CD4-positive, alpha-beta T cell treated with Interleukin-15 for 1 hour (primary cell): Measurements from ENCODE around the gene CDYL2.
"Not testable (repeated sequence)": the region's sequence is repeated elsewhere in the genome, so short reads cannot be mapped to it uniquely, and the experiment has no call there.

Experiments used
- DNase-seq: peaks from one replicate; pipeline ENCODE4 v3.0.0-alpha.2; 2020

The CDYL2 gene

DNA sequence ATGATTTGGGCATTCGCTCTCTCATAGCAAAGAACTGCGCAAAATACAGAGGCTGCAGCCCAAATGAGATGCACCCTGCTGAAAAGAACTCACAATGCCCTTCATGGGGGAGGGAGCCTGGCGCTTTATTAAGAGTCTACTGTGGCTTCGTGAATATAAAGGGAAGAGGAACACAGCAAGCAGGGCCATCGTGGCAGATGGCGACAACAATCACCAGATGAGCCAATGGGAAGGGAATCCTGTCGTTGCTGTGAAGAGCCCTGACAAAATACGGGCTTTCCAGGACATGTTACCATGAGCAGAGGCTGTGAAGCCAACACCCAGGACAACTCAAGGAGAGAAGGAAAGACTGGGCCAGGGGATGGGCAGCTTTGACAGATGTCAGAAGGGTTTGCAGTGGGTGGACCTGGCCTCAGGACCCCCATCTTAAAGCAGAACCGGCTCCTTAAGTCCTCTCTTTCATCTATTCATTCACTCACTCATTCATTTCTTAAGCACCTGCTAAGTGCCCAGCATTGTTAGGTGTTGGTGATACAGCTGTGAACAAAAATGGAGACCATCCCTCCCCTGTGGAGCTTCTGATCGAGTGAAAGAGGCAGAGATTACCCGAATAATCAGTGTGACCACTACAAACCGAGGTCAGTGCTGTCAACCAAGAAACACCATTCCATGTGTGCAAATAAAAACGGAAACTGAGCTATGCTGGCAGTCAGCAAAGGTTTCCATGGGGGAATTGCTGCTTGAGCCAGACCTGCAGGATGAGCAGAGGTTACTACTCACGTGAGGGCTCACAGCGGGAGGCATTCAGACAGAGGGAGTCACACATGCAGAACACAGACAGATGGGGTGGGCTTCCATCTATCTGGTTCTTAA lies 137.8 kb downstream of the CDYL2 start:
- DNase-seq, result no peak

DNA sequence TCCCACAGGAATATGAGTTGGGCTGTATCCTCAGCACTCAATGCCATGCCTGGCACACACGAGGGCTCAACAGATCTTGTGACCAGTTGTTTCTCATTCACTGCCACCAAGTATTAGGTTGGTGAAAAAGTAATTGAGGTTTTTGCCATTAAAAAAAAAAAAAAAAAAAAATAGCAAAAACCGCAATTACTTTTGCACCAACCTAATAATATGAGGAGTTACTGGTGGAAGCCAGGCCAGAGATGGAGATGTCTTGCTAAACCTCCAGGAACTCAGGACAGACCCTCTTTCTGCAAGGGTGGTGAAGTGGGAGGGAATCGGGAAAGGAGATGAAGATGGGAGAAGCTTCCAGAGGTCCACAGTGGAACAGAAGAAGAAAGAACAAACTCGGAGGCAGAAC lies 139.0 kb downstream of the CDYL2 start:
- no peak for DNase-seq

DNA sequence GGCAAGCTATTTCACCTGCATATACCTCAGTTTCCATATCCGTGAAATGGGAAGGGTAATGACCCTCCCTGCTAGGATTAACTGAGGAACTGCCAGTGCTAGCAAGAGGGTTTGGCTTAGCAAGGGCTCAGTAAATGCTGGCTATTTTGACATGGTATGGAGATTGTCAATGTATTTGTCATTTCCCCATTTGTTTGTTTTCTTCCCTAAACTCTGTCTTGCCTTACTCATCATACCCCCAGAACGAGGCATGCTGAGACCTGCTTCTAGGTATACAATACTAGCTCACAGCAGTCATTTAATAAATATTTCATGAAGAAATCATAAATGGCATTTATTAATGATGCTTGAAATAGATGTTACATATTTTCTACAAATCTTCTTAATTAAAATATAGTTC lies 139.6 kb downstream of the CDYL2 start:
- no peak for DNase-seq

DNA sequence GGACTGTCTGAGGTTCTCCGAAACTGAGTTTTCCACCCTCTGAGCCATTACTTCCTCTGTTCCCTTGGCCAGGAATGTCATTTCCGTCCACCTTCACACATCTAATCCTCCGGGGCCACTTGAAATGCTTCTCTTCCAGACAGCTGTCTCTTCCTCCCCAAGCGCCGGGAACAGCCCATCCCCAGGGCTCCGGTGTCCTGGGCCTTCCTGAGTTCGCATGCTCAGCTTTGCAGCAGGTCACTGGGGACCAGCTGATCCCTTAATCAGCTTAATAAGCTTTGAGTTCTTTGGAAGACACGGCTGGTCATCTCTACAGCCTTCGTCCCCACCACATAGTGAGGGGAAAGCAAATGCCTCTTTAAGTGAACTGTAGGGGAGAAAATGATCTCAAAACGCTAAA lies 140.2 kb downstream of the CDYL2 start:
- DNase-seq, result no peak

DNA sequence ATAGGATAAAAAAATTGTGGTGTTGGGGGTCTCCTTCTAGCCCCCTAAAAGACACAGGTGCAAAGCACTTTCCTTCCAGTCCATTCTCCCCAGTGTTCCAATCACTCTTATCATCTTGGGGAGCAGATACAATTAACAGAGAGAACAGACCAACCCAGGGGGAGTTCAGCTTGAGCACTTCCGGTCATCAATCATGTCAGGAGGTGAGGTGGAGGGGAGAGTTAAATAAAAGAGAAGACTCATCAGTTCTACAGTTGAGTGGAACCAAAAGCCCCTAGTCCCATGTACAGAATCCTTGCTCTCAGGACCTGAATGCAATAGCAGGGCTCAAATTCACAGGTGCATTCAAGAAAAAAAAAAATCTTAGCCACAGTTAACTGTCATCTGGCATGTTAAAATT lies 141.3 kb downstream of the CDYL2 start:
- DNase-seq, result no peak

DNA sequence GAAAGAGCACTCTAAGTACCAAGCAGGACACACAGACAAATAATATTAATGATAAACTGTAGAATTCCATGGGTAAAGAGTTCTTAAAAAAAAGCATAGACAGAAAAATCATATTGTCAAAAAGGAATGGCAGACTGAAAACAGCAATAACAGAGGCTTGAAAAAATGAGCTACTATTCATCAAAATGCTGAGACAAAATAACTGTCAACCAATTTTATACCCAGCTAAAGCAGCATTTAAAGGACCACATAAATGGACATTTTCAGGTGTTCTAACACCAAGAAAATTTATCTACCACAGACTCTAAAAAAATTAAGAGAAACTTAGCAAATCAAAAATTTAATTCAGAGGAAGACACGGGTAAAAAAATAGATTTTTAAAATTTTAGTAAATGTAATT lies 144.5 kb downstream of the CDYL2 start:
- no peak for DNase-seq

DNA sequence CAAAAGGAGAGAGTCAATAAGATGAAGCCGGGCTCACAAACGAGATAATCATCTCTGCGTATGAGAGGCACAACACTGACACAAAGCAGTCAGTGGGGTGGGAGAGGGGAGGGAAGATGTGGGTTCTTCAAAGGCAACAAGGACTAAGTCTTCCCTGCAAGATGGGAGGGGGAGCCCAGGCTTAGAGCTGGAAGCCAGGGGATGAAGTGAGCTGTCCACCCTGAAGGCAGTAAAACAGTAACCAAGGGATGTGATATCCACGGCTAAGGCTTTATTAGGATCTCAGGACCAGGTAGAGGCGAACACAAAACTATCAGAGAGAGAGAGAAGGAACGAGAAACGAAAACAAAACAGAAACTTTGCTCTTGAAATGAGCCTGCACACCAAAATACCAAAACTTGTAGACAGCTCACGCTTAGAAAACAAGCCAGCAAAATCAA lies 147.7 kb downstream of the CDYL2 start:
- no peak for DNase-seq

DNA sequence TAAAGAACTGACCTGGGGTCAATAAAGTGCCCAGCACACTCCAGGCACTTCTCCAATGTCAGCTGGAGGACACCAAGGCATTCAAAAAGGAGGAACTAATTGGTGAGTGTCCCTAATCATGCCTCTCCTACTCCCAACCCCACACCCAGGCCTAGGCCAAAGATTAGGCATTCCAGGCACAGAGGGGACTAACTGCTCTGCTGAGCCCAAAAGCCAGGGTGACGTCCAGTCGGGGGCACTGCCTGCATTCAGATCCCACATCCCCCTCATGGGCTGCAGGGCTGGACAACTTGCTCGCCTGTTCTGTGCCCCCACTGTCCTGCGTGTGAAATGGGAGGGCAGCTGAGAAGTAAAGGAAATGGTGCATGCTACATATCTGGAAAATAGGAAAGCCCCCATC lies 148.2 kb downstream of the CDYL2 start:
- DNase-seq, result no peak

DNA sequence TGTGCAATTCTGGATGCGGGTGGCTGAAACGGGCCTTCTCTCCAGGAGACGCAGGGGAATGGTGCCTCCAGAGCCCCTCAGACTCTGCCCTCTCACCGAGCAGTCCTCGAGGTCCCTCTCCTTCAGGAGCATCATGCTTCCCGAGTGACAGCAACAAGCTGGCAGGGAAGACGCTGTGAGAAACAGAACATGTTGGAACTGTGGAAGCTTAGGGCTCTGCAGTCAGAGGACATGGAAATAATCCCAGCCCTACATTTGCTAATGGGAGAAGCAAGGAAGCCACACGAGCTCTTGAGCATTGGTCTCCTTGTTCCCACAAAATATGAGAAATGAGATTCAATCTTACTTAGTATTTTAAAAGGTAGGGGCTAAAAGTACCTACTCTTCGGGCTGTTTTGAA lies 148.6 kb downstream of the CDYL2 start:
- no peak for DNase-seq

DNA sequence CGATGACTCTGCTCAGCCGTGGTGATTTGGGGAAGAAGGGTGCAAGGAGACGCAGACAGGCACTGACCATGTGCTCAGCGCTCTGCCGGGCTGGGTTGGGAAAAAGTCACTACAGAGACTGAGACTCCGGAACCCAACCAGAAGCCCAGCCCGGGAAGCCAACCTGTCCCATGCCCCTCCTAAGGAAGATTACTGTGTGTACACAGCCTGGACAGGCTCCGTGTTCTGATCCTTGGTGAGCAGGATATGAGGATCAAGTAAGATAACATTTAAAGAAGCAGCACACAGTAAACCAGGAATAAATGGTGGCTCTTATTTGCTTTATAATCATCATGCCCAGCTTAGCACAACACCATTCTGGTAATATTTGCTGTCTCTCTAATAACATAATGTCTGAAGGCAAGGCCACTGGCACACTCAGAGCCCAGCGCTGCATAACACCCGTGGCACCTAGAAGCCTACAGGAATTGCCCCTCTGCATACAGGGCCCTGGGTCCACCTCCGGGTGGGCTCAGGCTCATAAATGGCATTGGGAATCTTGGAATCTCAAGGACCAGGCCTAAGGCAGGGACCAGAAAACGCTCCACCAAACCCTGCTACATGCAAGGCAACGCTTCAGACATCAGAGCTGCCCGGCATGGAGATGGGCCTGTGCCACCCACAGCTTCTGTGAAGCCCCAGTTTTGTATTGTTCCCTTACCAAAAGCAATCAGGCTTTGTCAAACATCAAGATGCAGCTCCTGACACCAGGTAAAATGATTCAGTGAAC lies 150.1 kb downstream of the CDYL2 start:
- no peak for DNase-seq

DNA sequence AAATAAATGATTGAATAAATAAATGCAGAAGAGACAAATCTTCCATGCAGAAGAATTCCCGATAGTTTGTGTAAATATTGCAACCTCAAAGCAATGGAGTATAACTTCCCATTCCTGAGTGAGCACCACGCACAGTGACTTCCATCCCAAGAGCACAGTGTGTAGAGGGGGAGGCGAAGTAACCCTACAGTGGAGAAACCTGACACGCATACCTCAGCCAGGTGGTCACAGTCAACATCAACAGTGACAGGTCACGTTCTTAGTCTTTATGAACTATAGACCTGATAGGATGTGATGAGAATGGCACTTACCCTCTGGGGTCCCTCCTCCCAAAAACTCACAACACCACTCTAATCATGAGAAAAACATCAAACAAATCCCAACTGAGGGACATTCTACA lies 152.0 kb downstream of the CDYL2 start:
- DNase-seq, result no peak

DNA sequence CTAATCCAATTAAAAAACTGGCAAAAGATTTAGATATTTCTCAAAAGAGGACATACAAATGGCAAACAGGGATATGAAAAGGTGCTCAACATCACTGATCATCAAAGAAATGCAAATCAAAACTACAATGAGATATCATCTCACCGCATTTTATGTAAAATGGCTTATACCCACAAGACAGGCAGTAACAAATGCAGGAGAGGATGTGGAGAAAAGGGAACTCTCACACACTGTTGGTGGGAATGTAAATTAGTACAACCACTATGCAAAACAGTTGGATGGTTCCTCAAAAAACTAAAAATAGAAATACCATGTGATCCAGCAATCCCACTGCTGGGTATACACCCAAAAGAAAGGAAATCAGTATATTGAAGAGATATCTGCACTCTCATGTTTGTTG lies 154.1 kb downstream of the CDYL2 start:
- not testable (repeated sequence) for DNase-seq

DNA sequence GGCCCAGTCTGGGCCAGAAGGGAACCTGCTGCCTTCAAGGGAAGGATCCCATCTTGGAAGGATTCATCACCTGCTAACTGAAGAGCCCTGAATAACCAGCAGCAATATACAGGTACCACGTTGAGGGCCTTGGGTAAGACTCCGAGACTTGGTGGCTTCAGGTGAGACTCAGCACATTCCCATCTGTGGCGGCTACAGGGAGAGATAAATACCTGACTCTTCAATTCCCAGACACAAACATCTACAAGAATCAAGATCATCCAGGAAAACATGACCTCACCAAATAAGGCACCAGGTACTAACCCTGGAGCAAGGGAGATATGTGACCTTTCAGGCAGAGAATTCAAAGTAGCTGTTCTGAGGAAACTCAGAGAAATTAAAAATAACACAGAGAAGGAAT lies 164.1 kb downstream of the CDYL2 start:
- DNase-seq, result no peak

DNA sequence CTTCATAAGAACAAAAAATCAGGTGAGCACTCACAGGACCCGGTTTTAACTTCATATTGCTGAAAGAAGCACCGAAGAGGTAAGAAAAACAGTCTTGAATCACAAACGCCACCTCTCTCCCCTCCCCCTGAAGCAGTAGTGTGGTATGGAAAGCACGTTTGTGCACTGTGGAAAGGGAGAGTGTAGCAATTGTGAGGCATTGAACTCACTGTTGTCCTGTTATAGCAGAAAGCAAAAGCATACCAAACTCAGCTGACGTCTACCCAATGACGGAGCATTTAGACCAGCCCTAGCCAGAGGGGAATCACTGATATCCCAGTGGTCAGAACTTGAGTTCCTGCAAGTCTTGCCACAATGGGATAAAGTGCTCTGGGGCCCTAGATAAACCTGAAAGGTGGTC lies 164.8 kb downstream of the CDYL2 start:
- DNase-seq, result no peak

DNA sequence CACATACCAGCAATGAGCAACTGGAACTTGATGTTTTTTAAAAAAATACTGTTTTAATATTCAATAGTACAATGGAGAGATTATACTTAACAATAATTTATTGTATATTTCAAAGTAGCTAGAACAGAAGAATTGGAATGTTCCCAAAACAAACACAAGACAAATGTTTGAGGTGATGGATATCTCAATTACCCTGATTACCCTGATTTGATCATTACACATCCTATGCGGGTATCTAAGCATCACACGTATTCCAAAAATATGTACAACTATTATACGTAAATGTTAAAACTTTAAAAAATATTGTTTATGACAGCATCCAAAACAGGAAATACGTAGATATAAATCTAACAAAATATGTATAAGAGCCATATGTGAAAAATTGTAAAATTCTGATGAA lies 166.8 kb downstream of the CDYL2 start:
- DNase-seq, result no peak

DNA sequence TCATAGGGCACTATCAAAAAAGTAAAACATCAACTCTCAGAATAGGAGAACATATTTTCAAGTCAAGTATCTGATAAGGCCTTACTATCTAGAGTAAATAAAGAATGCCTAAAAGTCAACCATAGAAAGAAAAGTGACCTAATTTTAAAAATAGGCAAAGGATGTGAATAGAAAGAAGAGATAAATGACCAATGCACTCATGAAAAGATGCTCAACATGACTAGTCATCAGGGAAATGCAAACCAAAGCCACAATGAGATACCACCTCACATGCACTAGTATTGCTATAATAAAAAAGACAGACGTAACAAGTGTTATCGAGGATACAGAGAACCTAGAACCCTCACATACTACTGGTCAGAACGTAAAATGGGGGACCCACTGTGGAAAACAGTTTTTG lies 172.8 kb downstream of the CDYL2 start:
- no peak for DNase-seq

DNA sequence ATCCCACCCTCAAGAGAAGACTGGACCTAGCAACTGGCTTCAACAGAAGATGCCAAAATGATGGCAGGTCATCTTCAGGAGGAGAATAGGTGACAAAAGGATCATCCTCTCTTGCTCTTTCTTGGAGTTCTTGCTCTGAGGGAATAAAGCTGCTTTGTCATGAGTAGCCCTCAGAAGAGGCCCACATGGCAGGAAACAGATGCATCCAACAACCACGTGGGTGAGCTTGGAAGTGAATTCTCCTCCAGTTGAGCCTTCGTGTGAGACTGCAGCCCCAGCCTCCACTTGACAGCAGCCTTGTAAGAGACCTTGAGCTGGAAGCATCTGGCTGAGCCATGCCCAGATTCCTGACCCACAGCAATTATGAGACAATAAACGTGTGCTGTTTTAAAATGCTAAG lies 176.1 kb downstream of the CDYL2 start:
- DNase-seq, result no peak

DNA sequence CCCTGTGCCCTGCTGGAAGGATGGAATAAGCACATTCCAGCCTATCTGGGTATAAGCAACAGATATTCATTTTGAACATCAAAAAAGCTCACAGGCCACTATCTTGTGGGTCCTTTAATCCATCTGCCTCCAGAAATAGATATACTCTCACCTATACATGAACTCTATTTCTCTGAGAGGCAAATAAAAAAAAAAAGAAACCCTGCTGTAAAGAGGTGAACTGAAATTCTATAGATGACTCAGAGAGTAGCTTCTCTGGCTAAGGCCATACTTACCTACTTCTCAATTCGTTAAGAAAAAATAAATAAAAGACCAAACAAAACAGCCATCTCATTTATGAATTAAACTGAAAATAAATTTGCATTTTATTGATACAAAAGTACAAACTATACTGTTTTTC lies 177.3 kb downstream of the CDYL2 start:
- no peak for DNase-seq

DNA sequence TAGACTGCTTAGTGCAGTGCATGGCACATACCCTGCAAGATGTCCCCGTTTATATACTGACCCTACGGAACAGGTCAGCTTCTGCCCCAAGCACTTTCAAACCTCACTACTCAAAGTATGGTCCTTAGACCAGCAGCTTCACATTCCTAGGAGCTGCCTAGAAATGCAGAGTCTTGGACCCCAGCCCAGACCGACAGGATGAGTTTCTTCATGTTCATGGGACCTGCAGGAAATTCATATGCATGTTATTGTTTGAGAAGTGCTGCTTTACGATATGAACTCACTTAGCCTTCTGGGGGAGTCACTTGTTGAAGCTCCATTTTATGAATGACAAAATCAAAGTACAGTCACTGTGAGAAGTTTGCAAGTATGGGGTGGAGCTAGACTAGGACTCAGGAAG lies 181.0 kb downstream of the CDYL2 start:
- no peak for DNase-seq

DNA sequence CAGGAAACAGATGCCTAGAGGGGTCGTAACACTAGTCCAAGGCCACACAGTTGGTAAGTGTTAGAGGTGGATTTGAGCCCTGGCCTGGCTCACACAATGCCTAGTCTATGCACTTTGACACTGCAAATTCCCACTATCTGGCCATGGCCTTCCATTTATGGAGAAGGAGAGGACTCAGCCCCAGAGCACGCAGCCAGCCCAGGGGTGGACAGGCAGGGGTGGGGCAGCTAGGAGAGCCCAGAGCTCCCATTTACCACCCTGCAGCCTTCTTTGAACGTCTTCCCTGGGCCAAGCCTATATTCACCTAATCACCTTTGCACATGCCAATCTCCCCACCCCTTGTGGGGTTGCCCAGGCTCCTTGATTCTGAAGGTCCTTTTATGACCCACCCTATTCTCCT lies 182.4 kb downstream of the CDYL2 start:
- DNase-seq, result no peak

DNA sequence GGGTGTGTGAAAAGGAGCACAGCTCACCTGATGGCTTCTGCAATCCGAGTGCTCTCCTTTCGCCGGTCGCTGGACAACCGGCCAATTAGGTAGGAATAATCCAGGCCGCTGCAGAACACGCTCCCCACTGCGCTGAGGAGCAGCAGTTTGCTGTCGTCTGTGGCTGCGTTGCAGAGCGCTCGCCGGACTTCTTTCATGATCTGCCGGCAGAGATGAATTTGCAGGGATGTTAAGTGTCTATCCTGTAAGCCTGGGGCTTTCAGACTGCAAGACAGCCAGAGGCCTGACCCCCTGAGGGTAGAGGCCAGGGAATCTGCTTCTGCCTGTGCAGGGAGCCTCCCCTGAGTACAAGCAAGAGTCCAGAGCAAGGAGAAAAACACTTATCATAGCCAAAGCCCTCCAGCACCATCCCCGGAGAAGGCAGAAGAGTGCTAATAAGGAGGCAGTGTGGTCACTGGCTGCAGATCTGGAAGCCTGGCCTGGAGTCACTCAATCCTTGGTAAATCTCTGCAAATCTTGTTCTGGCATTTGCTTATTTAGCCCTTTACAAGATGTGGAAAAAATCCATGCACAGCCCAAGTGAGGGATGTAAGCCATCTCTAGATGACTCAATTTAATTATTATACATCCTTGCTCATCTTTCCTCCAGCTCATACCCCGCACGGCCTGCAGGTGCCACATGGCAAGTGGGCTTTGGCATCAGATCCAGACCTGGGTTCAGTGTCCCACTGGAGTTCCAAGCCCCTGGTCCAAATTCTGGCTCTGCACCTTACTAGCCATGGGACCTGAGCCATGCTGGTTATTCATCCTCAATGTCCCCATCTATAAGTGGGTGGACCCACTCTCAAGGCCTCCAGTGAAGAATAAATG lies 183.4 kb downstream of the CDYL2 start:
- no peak for DNase-seq

DNA sequence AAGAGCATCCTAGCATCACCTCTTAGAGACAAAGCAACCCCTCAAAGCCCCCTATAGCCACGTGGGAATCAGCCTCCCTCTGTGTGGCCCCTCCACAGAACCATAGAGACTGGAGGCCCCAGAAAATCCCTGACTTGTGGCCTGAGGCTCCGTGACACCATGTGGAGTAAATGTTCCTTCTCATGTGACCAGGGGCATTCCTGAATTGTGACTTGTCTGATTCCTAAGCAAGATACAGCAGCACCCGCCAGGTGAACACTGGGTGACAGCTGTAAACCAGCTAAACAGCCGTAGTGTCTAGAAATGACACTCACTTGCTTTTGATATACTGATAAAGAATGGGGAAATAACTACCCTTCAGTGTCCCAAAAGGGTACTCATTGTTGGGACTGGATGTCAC lies 184.6 kb downstream of the CDYL2 start:
- no peak for DNase-seq

DNA sequence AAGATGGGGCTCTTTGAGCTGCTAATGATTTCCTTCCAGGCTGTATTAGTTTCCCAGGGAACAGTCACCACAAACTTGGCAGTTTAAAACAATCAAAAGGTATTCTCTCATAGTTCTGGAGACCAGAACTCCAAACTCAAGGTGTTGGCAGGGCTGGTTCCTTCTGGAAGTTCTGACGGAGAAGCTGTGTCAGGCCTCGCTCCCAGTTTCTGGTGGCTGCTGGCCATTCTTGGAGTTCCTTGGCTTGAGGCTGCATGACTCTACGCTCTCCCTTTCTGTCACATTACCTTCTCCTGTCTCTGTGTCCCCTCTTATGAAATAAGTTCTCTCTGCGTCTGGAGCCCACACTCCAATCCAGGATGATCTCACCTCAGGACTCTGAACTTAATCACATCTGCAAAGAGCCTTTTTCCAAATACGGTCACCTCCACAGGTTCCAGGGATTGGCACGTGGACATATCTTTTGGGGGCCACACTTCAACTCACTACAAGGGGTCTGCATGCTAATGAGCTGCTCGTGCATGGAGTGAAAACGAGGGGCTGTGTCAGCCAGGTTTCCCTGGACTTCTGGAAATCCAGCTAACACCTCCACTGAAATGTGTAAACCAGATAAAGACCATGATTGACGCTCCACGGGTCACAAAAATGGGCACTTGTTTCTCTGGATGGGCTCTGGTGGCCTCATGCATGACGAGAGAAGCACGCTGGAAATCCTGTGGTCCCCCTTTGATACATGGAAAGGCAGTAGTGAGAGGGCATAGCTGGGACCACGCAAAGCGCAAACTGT lies 185.3 kb downstream of the CDYL2 start:
- DNase-seq, result no peak
